NCI-H2107 treated with DMSO at 0.1 percent for 48 hours (cell line): ENCODE data around the gene TNKS1BP1.
"Not testable (repeated sequence)": the region's sequence is repeated elsewhere in the genome, so short reads cannot be mapped to it uniquely, and the experiment has no call there.

Experiments used
- DNase-seq: peaks from one replicate; lab custom pipeline; 2025; ENCODE audit not compliant: unreplicated experiment; lab: John Stamatoyannopoulos, UW

The TNKS1BP1 gene, protein sequence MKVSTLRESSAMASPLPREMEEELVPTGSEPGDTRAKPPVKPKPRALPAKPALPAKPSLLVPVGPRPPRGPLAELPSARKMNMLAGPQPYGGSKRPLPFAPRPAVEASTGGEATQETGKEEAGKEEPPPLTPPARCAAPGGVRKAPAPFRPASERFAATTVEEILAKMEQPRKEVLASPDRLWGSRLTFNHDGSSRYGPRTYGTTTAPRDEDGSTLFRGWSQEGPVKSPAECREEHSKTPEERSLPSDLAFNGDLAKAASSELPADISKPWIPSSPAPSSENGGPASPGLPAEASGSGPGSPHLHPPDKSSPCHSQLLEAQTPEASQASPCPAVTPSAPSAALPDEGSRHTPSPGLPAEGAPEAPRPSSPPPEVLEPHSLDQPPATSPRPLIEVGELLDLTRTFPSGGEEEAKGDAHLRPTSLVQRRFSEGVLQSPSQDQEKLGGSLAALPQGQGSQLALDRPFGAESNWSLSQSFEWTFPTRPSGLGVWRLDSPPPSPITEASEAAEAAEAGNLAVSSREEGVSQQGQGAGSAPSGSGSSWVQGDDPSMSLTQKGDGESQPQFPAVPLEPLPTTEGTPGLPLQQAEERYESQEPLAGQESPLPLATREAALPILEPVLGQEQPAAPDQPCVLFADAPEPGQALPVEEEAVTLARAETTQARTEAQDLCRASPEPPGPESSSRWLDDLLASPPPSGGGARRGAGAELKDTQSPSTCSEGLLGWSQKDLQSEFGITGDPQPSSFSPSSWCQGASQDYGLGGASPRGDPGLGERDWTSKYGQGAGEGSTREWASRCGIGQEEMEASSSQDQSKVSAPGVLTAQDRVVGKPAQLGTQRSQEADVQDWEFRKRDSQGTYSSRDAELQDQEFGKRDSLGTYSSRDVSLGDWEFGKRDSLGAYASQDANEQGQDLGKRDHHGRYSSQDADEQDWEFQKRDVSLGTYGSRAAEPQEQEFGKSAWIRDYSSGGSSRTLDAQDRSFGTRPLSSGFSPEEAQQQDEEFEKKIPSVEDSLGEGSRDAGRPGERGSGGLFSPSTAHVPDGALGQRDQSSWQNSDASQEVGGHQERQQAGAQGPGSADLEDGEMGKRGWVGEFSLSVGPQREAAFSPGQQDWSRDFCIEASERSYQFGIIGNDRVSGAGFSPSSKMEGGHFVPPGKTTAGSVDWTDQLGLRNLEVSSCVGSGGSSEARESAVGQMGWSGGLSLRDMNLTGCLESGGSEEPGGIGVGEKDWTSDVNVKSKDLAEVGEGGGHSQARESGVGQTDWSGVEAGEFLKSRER (N-terminal part only)

GRCh38 chr11:57324886-57325734, at the start of gene TNKS1BP1:
TSS of gene TNKS1BP1 (minus strand) at chr11:57324952. CDS start at chr11:57321885, 3,067 bp downstream.
- peak; percentile 91 for DNase-seq

DNA sequence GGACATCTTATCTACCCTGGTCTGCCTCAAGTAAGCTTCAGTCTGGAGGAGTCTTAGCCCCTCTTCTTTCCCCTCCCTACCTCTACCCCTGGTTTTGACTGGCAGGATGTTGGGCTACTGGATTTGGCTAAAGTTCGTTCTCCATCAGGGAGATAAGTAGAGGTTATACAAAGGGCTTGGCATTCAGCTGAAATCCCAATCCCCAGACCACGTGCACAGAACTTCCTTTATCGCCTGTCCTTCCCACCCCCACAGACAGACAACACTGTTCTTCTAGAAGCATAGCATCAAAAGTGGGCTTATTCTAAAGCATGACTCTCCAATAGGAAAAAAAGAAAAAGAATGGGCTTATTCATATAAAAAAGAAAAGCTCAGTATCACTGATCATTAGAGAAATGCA, 48.4 kb upstream of the TNKS1BP1 start:
- DNase-seq: no peak

- DNase-seq: no peak
These were observed 46.2 kb upstream of the TNKS1BP1 start for GRCh38 chr11:57370941-57371340.

DNA sequence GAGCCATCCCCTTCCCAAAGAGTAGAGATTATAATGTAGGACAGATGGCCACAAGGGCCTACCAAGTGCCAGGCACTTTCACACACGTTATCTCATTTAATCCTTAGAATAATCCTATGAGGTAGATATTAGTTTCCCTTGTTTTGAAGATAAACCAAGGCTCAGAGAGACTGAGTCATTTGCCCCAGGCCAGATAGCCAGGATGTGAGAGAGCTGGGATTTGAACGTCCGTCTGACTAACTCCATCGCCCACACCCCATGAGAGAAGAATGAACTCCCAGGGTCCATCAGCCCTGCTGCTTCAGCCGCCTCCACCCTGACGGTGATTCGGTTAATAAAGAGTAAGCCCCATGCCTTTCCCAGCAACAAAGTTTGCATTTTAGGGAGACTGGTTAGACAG, 45.5 kb upstream of the TNKS1BP1 start:
- DNase-seq: no peak

DNA sequence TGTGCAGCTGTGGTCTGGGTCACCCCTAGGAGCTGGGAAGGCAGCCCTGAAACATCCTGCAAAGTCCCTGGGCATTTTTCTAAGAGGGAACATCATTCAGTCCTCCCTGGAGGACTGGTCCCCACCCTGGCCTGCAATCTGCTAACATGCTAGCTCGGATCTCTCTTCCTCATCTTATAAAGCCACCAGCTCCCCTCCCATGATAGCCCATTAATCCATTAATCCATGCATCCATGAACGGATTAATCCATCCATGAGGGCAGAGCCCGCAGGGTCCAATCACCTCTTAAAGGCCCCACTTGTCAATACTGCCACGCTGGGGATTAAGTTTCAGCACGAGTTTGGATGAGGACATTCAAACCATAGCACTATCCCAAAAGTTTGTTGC, 44.1 kb upstream of the TNKS1BP1 start:
- DNase-seq: no peak

GRCh38 chr11:57368106-57368844, 43.5 kb upstream of the TNKS1BP1 start:
- DNase-seq: no peak

- DNase-seq: no peak
These were observed 40.3 kb upstream of the TNKS1BP1 start for GRCh38 chr11:57364851-57365660.

GRCh38 chr11:57363131-57364080, 38.7 kb upstream of the TNKS1BP1 start:
- DNase-seq: no peak

- DNase-seq: no peak
These were observed 37.2 kb upstream of the TNKS1BP1 start for GRCh38 chr11:57361926-57362325.

DNA sequence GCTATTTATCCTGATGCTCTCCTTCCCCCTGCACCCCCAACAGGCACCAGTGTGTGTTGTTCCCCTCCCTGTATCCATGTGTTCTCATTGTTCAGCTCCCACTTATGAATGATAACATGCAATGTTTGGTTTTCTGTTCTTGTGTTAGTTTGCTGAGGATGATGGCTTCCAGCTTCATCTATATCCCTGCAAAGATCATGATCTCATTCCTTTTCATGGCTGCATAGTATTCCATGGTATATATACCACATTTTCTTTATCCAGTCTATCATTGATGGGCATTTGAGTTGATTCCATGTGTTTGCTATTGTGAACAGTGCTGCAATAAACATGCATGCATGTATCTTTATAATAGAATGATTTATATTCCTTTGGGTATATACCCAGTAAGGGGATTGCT, 36.7 kb upstream of the TNKS1BP1 start:
- DNase-seq: not testable (repeated sequence)

DNA sequence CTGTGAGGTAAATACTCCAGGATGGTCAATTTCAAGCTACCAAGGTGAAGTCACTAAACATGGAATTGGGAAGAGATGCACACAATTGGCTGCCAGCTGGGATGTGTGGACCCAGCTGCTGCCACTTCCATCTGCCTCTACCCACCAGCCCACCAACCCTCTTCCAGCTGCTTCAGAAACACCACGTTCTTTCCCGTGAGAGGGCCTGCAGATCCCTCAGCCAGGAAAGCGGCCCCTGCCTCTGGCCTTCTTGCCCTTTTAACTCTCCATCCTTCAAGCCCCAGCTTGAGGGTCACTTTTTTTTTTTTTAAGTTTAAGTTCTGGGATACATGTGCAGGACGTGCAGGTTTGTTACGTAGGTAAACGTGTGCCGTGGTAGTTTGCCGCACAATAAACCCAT, 36.2 kb upstream of the TNKS1BP1 start:
- no peak for DNase-seq

GRCh38 chr11:57359896-57360690, 35.3 kb upstream of the TNKS1BP1 start:
- DNase-seq: no peak

DNA sequence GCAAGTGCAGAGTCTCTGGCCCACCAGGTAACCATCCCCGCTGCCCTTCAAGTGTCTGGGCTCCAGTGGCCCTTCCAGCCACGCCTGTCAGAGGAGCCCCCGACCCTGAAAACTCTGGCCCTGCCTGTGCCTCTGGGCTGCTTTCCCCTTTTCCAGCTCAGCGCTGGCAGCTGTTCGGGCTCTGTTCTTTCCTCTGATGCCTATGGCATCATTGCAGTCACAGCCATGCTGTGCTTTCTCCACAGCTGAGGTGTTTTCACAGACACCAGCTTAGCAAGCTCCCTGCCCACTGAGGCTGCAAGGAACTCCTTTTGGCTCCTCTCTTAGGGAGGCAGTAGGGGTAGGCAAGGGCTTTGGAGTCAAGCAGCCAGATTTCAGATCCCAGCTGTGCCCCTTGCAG, 34.6 kb upstream of the TNKS1BP1 start:
- no peak for DNase-seq

DNA sequence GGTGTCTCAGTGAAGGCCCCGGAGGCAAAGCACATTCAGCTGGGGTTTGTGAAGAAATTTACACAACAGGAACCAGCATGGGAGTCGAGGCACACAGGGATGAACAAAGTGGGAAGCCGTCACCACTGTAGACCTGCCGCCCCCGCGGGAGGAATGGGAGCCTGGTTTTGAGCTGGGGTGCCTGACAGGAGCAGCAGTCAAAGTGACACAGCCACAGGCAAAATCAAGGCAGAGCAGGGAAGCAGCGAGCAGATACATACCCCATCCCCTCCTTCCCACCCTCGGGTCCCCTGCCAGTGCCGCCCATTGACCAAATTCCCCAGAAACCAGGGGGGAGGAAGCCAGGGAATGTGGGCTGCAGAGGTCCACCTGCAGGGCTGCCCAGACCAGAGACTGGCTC, 34.2 kb upstream of the TNKS1BP1 start:
- DNase-seq: no peak

DNA sequence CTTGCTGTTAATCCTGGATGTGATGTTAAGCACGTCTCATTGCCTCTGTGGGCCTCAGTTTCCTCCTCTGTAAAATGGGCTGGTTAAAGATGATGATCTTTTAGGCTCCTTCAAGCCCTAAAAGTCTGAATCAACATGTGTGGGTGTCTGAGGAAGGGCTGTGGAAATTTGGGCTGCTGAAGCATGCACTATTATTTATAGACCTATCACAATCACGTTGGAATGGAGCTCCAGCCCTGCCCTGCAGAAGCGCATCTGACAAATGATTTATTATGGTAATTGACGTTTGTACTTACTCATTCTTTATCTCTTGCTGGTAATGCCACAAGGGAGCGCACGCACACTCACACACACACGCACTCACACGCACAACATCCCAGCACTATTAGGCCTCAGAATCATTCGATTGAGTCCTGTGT, 33.8 kb upstream of the TNKS1BP1 start:
- DNase-seq: no peak

- no peak for DNase-seq
These were observed 33.1 kb upstream of the TNKS1BP1 start for GRCh38 chr11:57357856-57358255.

GRCh38 chr11:57357310-57357709, 32.6 kb upstream of the TNKS1BP1 start:
- no peak for DNase-seq
